ENCODE data around the gene PAPLN. TPM values are rescaled to one million over a fixed set of nuclear protein-coding genes. Genes with fewer than 3 reads are reported as not detected.

PAPLN gene
- total RNA-seq, 4 donors from 2014 or later = 3.0 to 15.7 (median 11.0) TPM

DNA sequence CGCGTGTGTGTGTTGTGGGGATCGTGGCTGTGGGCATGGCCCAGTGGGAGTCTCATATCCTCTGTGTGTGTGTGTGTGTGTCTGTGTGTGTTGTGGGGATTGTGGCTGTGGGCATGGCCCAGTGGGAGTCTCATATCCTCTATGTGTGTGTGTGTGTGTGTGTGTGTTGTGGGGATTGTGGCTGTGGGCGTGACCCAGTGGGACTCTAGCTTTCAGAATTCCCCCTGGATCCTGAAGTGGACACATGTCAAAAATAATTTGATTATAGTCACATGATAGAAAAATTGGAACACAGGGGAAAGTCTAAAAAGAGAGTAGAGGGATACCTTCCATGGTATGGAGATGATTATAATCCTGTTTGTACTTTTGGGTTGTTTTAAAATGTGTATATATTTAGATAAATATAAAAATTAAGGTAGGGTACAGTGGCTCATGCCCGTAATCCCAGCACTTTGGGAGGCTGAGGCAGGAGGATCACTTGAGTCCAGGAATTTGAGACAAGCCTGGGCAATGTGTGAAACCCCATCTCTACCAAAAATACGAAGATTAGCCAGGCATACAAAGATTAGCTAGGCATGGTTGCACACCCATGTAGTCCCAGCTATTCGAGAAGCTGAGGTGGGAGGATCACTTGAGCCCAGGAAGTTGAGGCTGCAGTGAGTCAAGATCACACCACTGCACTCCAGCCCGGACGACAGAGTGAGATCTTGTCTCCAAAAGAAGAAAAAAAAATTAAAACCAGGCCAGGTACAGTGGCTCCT, 11.0 kb downstream of the PAPLN start:
- no peak for TF ChIP-seq POLR2A (IDR thresholded peaks at IDR 0.05)
- TF ChIP-seq POLR2AphosphoS5 (IDR thresholded peaks at IDR 0.05) = no peak
- TF ChIP-seq, protein P1, sequence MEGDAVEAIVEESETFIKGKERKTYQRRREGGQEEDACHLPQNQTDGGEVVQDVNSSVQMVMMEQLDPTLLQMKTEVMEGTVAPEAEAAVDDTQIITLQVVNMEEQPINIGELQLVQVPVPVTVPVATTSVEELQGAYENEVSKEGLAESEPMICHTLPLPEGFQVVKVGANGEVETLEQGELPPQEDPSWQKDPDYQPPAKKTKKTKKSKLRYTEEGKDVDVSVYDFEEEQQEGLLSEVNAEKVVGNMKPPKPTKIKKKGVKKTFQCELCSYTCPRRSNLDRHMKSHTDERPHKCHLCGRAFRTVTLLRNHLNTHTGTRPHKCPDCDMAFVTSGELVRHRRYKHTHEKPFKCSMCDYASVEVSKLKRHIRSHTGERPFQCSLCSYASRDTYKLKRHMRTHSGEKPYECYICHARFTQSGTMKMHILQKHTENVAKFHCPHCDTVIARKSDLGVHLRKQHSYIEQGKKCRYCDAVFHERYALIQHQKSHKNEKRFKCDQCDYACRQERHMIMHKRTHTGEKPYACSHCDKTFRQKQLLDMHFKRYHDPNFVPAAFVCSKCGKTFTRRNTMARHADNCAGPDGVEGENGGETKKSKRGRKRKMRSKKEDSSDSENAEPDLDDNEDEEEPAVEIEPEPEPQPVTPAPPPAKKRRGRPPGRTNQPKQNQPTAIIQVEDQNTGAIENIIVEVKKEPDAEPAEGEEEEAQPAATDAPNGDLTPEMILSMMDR (IDR thresholded peaks at IDR 0.05) = no peak
- TF ChIP-seq EP300 (IDR thresholded peaks at IDR 0.05; ENCODE audit: low read depth) = no peak
- DNase-seq = no peak
- in situ Hi-C loops (cut with MboI; ENCODE audit: low pct_ligation_motif_present in 1 of 4, low pct_unique_long_range_greater_than_20kb in 1 of 4, low sequenced_read_pairs in 3 of 4) = no loop called here
- H3K9me3 ChIP-seq = no peaks in the 10 kb centered on the region
- no peak overlapping the region for H3K4me3 ChIP-seq
- intact Hi-C loops (cut with DNase I; ENCODE audit: low total_unique reads) = no loop called here
- no peak overlapping the region for H3K27ac ChIP-seq
- WGBS, 2 donors (ENCODE audit: low coverage in 1 of 2) = 66 to 100% methylated on average over 2 to 6 of the region's 9 CpGs
- H3K4me1 ChIP-seq = peaks cover 0 to 9% (median 2%) of the 10 kb centered on the region in 4 donors
- H3K36me3 ChIP-seq = no peaks in the 10 kb centered on the region
- H3K27me3 ChIP-seq = no peaks in the 10 kb centered on the region

GRCh38 chr14:73249108-73249507, 11.8 kb downstream of the PAPLN start:
- no peak overlapping the region for H3K27ac ChIP-seq
- H3K4me3 ChIP-seq = no peak overlapping the region
- in situ Hi-C loops (cut with MboI; ENCODE audit: low pct_ligation_motif_present in 1 of 4, low pct_unique_long_range_greater_than_20kb in 1 of 4, low sequenced_read_pairs in 3 of 4) = no loop called here
- no peak for TF ChIP-seq POLR2AphosphoS5 (IDR thresholded peaks at IDR 0.05)
- no peak for TF ChIP-seq POLR2A (IDR thresholded peaks at IDR 0.05)
- TF ChIP-seq, protein P1 (IDR thresholded peaks at IDR 0.05) = no peak
- TF ChIP-seq EP300 (IDR thresholded peaks at IDR 0.05; ENCODE audit: low read depth) = no peak
- H3K4me1 ChIP-seq = peaks cover 0 to 9% (median 2%) of the 10 kb centered on the region in 4 donors
- no peaks in the 10 kb centered on the region for H3K27me3 ChIP-seq
- intact Hi-C loops (cut with DNase I; ENCODE audit: low total_unique reads) = no loop called here
- WGBS, 2 donors (ENCODE audit: low coverage in 1 of 2) = 100% methylated on average over 1 of the region's 1 CpG; no CpG with 5 or more reads in 1 of the 2 donors
- no peak for DNase-seq
- no peaks in the 10 kb centered on the region for H3K9me3 ChIP-seq
- no peaks in the 10 kb centered on the region for H3K36me3 ChIP-seq

DNA sequence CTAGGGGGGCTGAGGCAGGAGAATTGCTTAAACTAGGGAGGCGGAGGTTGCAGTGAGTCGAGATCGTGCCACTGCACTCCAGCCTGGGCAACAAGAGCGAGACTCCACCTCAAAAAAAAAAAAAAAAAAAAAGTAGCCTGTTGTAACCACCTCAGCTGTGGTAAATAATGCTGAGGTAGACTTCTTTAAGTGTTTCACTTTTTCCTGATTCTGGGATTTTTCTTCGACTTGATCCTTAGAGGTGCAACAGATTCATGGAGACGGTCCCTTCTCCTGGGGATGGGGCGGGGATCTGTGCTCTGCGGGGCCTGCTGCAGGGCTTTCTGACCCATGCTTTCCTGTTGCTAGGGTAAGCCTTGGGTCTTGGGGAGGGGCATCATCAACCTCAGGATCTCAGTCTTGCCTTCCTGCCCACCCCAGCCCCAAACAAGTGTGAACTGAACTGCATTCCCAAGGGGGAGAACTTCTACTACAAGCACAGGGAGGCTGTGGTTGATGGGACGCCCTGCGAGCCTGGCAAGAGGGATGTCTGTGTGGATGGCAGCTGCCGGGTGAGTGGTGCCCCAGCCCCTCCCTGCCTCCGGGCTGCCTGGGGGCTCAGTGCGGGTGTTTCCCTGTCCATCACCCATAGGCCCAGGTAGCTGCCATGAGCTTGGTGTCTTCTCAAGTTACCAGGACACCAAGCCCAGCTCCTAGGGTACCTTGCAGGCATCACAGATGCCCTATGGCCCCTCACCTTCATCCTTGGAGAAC, 12.4 kb downstream of the PAPLN start:
- DNase-seq = no peak
- WGBS, 2 donors (ENCODE audit: low coverage in 1 of 2) = 84 to 86% methylated on average over 5 to 13 of the region's 13 CpGs
- Histone ChIP-seq H3K4me3 (no peak overlapping the region), H3K27ac (no peak overlapping the region), H3K4me1 (peaks cover 0 to 9% (median 2%) of the 10 kb centered on the region in 4 donors), H3K27me3 (no peaks in the 10 kb centered on the region), H3K9me3 (no peaks in the 10 kb centered on the region), H3K36me3 (no peaks in the 10 kb centered on the region)
- intact Hi-C loops (cut with DNase I; ENCODE audit: low total_unique reads) = no loop called here
- in situ Hi-C loops (cut with MboI; ENCODE audit: low pct_ligation_motif_present in 1 of 4, low pct_unique_long_range_greater_than_20kb in 1 of 4, low sequenced_read_pairs in 3 of 4) = no loop called here
- TF ChIP-seq POLR2AphosphoS5 (IDR thresholded peaks at IDR 0.05) (no peak), POLR2A (IDR thresholded peaks at IDR 0.05) (no peak), EP300 (IDR thresholded peaks at IDR 0.05; ENCODE audit: low read depth) (no peak)
- TF ChIP-seq, protein P1 (IDR thresholded peaks at IDR 0.05) = no peak

GRCh38 chr14:73250317-73250713, 13.0 kb downstream of the PAPLN start:
- Histone ChIP-seq H3K27ac (no peak overlapping the region), H3K9me3 (no peaks in the 10 kb centered on the region), H3K4me1 (peaks cover 0 to 9% (median 2%) of the 10 kb centered on the region in 4 donors), H3K27me3 (no peaks in the 10 kb centered on the region), H3K4me3 (no peak overlapping the region), H3K36me3 (no peaks in the 10 kb centered on the region)
- WGBS, 2 donors (ENCODE audit: low coverage in 1 of 2) = 93% methylated on average over 11 of the region's 11 CpGs; no CpG with 5 or more reads in 1 of the 2 donors
- intact Hi-C loops (cut with DNase I; ENCODE audit: low total_unique reads) = no loop called here
- in situ Hi-C loops (cut with MboI; ENCODE audit: low pct_ligation_motif_present in 1 of 4, low pct_unique_long_range_greater_than_20kb in 1 of 4, low sequenced_read_pairs in 3 of 4) = no loop called here
- no peak for DNase-seq
- TF ChIP-seq POLR2A (IDR thresholded peaks at IDR 0.05) (no peak), EP300 (IDR thresholded peaks at IDR 0.05; ENCODE audit: low read depth) (no peak), POLR2AphosphoS5 (IDR thresholded peaks at IDR 0.05) (no peak)
- TF ChIP-seq, protein P1 (IDR thresholded peaks at IDR 0.05) = no peak
